Breast epithelium (tissue), 4 donors: ENCODE data around the gene ADAM12. TPM values are rescaled to one million over a fixed set of nuclear protein-coding genes. Genes with fewer than 3 reads are reported as not detected.
"Not testable (repeated sequence)": the region's sequence is repeated elsewhere in the genome, so short reads cannot be mapped to it uniquely, and the experiment has no call there.

ENCODE experiments used
- DNase-seq, 2 donors: peaks; one replicate each; pipeline ENCODE4 v3.0.0-alpha.2; 2019; ENCODE audit warnings: low spot score in 2 of 2
- H3K27ac ChIP-seq, 2 donors: fragments of 200-600 bp; sonication (generic) in 1 of 2; one replicate each; pipeline ENCODE4 v1.5.1; 2016 to 2019; ENCODE audit warnings: mild to moderate bottlenecking in 1 of 2
- H3K27me3 ChIP-seq, 2 donors: fragments of 200-600 bp; sonication (generic) in 1 of 2; one replicate each; pipeline versions ENCODE4 v1.5.1 to v1.6.0; 2017 to 2019; ENCODE audit warnings: control low read depth in 1 of 2, mild to moderate bottlenecking in 1 of 2
- H3K36me3 ChIP-seq: fragments of 200-600 bp; one replicate; pipeline ENCODE4 v1.5.1; 2019
- H3K4me1 ChIP-seq, 2 donors: fragments of 200-600 bp; sonication (generic); one replicate each; pipeline ENCODE4 v1.5.1; 2016 to 2019; ENCODE audit warnings: control low read depth in 1 of 2
- H3K4me3 ChIP-seq, 3 donors: fragments of 200-600 bp; sonication (generic); 1 replicate in 2 of 3; 2 replicates in 1 of 3; pipeline ENCODE4 v1.5.1; 2016 to 2019; ENCODE audit warnings: mild to moderate bottlenecking in 3 of 3, moderate library complexity in 2 of 3
- H3K9me3 ChIP-seq, 2 donors: fragments of 200-600 bp; sonication (generic) in 1 of 2; one replicate each; pipeline ENCODE4 v1.5.1; 2016 to 2019; ENCODE audit warnings: control low read depth in 1 of 2
- POLR2A ChIP-seq: fragments of 450-650 bp; IDR thresholded peaks from one replicate; pipeline ENCODE4 v1.6.1; 2016; ENCODE audit warnings: antibody characterized with exemption, mild to moderate bottlenecking, moderate library complexity
- POLR2AphosphoS5 ChIP-seq, 3 donors: sonication (generic); formaldehyde crosslinking; IDR thresholded peaks; one replicate each; pipeline ENCODE4 v1.6.1; 2017; ENCODE audit warnings: antibody characterized with exemption in 3 of 3
- intact Hi-C: fragments of 100-400 bp; cut with DNase I; formaldehyde crosslinking; loops from one replicate; pipeline ENCODE4 v1.15.1; 2023; ENCODE audit warnings: low total_unique reads
- total RNA-seq, 3 donors: library from RNA; depleted of rRNA; stranded (reverse); fragments of >200 nt; gene quantifications; one replicate each; pipeline ENCODE4 v1.1.0, GENCODE V29; 2016
- TF ChIP-seq, protein P1 (sequence below), 3 donors: fragments of 450-650 bp; IDR thresholded peaks; one replicate each; pipeline ENCODE4 v1.5.1; 2016 to 2017; ENCODE audit warnings: antibody characterized with exemption in 3 of 3, mild to moderate bottlenecking in 3 of 3, moderate library complexity in 3 of 3

ADAM12 gene
- total RNA-seq, 3 donors from 2014 or later: 8.6 to 16.4 (median 13.9) TPM

- DNase-seq: no peak
- Histone ChIP-seq H3K27me3 (no peaks in the 10 kb centered on the region), H3K4me3 (no peak overlapping the region), H3K9me3 (no peaks in the 10 kb centered on the region), H3K36me3 (no peaks in the 10 kb centered on the region), H3K27ac (no peak overlapping the region), H3K4me1 (no peaks in the 10 kb centered on the region)
- TF ChIP-seq POLR2AphosphoS5 (IDR thresholded peaks at IDR 0.05) (no peak), POLR2A (no peak)
- TF ChIP-seq, protein P1, sequence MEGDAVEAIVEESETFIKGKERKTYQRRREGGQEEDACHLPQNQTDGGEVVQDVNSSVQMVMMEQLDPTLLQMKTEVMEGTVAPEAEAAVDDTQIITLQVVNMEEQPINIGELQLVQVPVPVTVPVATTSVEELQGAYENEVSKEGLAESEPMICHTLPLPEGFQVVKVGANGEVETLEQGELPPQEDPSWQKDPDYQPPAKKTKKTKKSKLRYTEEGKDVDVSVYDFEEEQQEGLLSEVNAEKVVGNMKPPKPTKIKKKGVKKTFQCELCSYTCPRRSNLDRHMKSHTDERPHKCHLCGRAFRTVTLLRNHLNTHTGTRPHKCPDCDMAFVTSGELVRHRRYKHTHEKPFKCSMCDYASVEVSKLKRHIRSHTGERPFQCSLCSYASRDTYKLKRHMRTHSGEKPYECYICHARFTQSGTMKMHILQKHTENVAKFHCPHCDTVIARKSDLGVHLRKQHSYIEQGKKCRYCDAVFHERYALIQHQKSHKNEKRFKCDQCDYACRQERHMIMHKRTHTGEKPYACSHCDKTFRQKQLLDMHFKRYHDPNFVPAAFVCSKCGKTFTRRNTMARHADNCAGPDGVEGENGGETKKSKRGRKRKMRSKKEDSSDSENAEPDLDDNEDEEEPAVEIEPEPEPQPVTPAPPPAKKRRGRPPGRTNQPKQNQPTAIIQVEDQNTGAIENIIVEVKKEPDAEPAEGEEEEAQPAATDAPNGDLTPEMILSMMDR (IDR thresholded peaks at IDR 0.05): no peak
- intact Hi-C loops: no loop called here
Observed at GRCh38 chr10:125976960-125977605, 411.2 kb downstream of the ADAM12 start.

DNA sequence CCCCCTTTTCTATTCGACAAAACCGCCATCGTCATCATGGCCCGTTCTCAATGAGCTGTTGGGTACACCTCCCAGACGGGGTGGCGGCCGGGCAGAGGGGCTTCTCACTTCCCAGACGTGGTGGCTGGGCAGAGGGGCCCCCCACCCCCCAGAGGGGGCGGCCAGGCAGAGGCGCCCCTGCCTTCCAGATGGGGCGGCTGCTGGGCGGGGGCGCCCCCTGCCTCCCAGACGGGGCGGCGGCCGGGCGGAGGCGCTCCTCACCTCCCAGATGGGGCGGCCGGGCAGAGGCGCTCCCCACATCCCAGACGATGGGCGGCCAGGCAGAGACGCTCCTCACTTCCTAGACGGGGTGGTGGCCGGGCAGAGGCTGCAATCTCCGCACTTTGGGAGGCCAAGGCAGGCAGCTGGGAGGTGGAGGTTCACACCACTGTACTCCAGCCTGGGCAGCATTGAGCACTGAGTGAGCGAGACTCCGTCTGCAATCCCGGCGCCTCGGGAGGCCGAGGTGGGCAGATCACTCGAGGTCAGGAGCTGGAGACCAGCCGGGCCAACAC is 418.1 kb downstream of the ADAM12 start:
- intact Hi-C loops, H3K4me1 ChIP-seq, H3K27me3 ChIP-seq, H3K4me3 ChIP-seq, H3K36me3 ChIP-seq, DNase-seq, H3K27ac ChIP-seq, H3K9me3 ChIP-seq: not testable (repeated sequence)

GRCh38 chr10:125967533-125967932 is 420.7 kb downstream of the ADAM12 start:
- Histone ChIP-seq H3K27me3 (no peaks in the 10 kb centered on the region), H3K27ac (no peak overlapping the region), H3K9me3 (peaks cover 0 to 5% of the 10 kb centered on the region in 2 donors), H3K4me1 (no peaks in the 10 kb centered on the region), H3K4me3 (no peak overlapping the region), H3K36me3 (no peaks in the 10 kb centered on the region)
- DNase-seq: no peak
- intact Hi-C loops: no loop called here
- no peak for TF ChIP-seq POLR2AphosphoS5 (IDR thresholded peaks at IDR 0.05)
- TF ChIP-seq, protein P1 (IDR thresholded peaks at IDR 0.05): no peak
- no peak for TF ChIP-seq POLR2A

DNA sequence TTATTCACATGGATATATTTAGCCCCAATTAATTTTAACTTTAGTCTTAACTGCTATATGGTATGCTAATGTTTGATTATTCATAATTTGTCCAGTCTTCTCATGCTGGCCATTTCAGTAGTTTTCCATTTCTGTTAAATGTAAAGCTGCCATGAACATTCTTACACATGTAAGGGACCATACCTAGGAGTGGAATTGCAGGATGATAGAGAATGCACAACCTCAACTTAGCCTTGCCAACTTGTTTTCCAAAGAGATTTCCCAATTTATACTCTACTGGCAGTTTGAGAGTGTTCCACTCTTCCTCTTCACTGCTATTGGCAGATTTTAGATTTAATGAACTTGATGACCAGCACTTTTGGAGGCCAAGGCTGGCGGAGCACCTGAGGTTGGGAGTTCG is 423.7 kb downstream of the ADAM12 start:
- intact Hi-C loops: no loop called here
- peaks cover 0 to 2% of the 10 kb centered on the region in 2 donors for H3K9me3 ChIP-seq
- no peak for DNase-seq
- no peaks in the 10 kb centered on the region for H3K36me3 ChIP-seq
- H3K4me1 ChIP-seq: no peaks in the 10 kb centered on the region
- H3K4me3 ChIP-seq: no peak overlapping the region
- no peak overlapping the region for H3K27ac ChIP-seq
- TF ChIP-seq POLR2AphosphoS5 (IDR thresholded peaks at IDR 0.05): no peak
- TF ChIP-seq POLR2A: no peak
- TF ChIP-seq, protein P1 (IDR thresholded peaks at IDR 0.05): no peak
- H3K27me3 ChIP-seq: no peaks in the 10 kb centered on the region
